Upper lobe of left lung (tissue), 6 donors: ENCODE data around the gene ANKRD60. TPM values are rescaled to one million over a fixed set of nuclear protein-coding genes. Genes with fewer than 3 reads are reported as not detected.
A peak's percentile ranks its signal among the peaks of the same experiment; 100 is the strongest.

Source experiments
- ATAC-seq, 2 donors: fragments of 200-7000 bp; cut with Tn5 transposase; one replicate each; pipeline ENCODE4 v1.9.1; 2022; ENCODE audit warnings: mild to moderate bottlenecking in 2 of 2, moderate library complexity in 2 of 2; ENCODE audit not compliant: low FRiP score in 2 of 2
- DNase-seq, 2 donors: peaks; one replicate each; pipeline ENCODE4 v3.0.0-alpha.2; 2019 to 2020
- H3K27ac ChIP-seq, 4 donors: fragments of 200-600 bp; sonication (generic); one replicate each; pipeline ENCODE4 v1.5.1; 2016 to 2019
- H3K27me3 ChIP-seq, 4 donors: fragments of 200-600 bp; sonication (generic); one replicate each; pipeline ENCODE4 v1.5.1; 2017 to 2019
- H3K36me3 ChIP-seq, 4 donors: fragments of 200-600 bp; sonication (generic); one replicate each; pipeline ENCODE4 v1.5.1; 2016 to 2019
- H3K4me1 ChIP-seq, 4 donors: fragments of 200-600 bp; sonication (generic); one replicate each; pipeline ENCODE4 v1.5.1; 2018 to 2019
- H3K4me3 ChIP-seq, 4 donors: fragments of 200-600 bp; sonication (generic); one replicate each; pipeline ENCODE4 v1.5.1; 2017 to 2019; ENCODE audit warnings: mild to moderate bottlenecking in 2 of 4, moderate library complexity in 1 of 4
- H3K9me3 ChIP-seq, 4 donors: fragments of 200-600 bp; sonication (generic); one replicate each; pipeline ENCODE4 v1.5.1; 2018 to 2019
- EP300 ChIP-seq, 4 donors: sonication (generic); formaldehyde crosslinking; IDR thresholded peaks; one replicate each; pipeline ENCODE4 v1.5.1; 2017; ENCODE audit warnings: antibody characterized with exemption in 4 of 4, control low read depth in 2 of 4
- POLR2A ChIP-seq, 4 donors: fragments of 450-650 bp; IDR thresholded peaks; one replicate each; pipeline ENCODE4 v1.5.1; 2016 to 2017; ENCODE audit warnings: antibody characterized with exemption in 4 of 4, mild to moderate bottlenecking in 2 of 4
- POLR2AphosphoS5 ChIP-seq, 2 donors: sonication (generic); formaldehyde crosslinking; IDR thresholded peaks; one replicate each; pipeline ENCODE4 v1.5.1; 2017; ENCODE audit warnings: antibody characterized with exemption in 2 of 2
- WGBS, 2 donors: methylation state at CpG; one replicate each; pipeline ENCODE4 v1.1.5; 2017 to 2018; 5-methylcytosine and 5-hydroxymethylcytosine counted together
- total RNA-seq, 6 donors: library from RNA; depleted of rRNA in 4 of 6; stranded (reverse); fragments of >200 nt in 4 of 6; gene quantifications; one replicate each; pipeline versions ENCODE4 v1.1.0 to v1.2.1, GENCODE V29; 2016 to 2021
- TF ChIP-seq, protein P1 (sequence below), 6 experiments: fragments of 450-650 bp in 4 of 6; fragments of 200-600 bp in 2 of 6; sonication (generic) in 2 of 6; IDR thresholded peaks; one replicate each; pipeline ENCODE4 v1.5.1; 2016 to 2019; ENCODE audit warnings: antibody characterized with exemption in 6 of 6
- donor health status: DM: no; HTN: no; CAD: no; lungs with moderate emphysema.
- donor health status: DM: no; HTN: yes; CAD: no; lungs with severe emphysema.

Gene ANKRD60, protein sequence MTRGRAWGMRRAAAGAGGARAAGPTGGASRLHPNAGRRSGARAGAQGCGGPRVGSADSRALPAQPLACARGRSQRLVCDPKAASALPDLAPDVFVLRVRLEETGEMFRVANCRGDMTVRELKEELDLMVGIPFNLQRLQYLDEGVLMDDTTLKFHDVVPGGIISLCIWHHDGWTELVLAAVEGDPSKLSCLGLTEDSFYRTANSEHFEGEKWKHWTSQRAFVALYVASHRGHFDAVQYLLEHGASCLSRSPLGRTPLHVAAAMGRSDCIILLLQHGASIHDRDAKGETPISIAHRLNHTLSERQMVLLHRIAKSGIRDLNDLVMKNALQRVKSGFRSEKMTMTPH
- total RNA-seq = not detected

DNA sequence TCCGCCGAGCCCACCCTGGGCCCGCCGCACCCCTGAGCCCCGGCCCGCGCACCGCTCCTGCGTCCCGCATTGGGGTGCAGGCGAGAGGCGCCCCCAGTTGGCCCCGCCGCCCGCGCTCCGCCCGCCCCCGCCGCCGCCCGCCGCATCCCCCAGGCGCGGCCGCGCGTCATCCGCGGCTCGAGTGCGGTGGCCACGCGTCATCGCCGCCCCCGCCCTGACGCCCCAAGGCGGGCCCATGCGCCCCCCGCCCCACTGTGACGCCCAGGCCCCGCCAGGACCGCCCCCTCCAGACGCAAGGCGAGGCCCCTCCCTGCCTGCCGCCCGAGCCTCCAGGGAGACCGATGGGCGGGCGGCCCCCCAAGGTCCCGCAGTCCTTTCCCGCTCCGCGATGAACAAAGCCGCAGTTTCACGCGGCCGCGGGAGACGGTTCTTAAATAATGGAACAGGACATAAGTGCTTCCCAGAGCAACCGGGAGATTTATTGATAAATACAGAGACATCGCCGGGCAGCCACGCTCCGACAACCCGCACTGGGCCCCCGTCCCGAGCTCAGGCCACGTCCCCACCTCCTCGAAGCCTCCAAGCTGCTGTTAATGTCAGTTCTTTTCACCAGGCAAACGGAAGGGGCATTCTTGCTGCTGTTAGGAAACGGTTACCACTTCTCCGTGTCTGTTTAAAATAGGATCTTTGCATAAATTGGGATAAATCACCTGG is at the start of gene ANKRD60:
Gene ANKRD60, minus strand, starts transcription at position 170 of the 714 bp plus-strand sequence. Its CDS starts 0 bp downstream, at position 170.
- WGBS, 2 donors = 9 to 43% methylated on average over 3 to 27 of the region's 74 CpGs
- Histone ChIP-seq H3K9me3 (no peaks in the 10 kb centered on the region), H3K4me1 (peaks cover 4 to 11% (median 8%) of the 10 kb centered on the region in 4 donors), H3K36me3 (peaks cover 0 to 13% (median 0%) of the 10 kb centered on the region in 4 donors), H3K27me3 (peaks cover 3 to 21% (median 10%) of the 10 kb centered on the region in 4 donors), H3K27ac (no peak within 1 kb of the TSS), H3K4me3 (peak within 1 kb of the TSS in 3 of 4 donors; percentile 16 to 33 (median 25))
- ATAC-seq (peak in 1 of 2 donors; percentile 89), DNase-seq (peak in 1 of 2 donors; percentile 87)
- TF ChIP-seq POLR2A (IDR thresholded peaks at IDR 0.05) (no peak), EP300 (IDR thresholded peaks at IDR 0.05) (no peak), POLR2AphosphoS5 (IDR thresholded peaks at IDR 0.05) (no peak)
- TF ChIP-seq, protein P1, sequence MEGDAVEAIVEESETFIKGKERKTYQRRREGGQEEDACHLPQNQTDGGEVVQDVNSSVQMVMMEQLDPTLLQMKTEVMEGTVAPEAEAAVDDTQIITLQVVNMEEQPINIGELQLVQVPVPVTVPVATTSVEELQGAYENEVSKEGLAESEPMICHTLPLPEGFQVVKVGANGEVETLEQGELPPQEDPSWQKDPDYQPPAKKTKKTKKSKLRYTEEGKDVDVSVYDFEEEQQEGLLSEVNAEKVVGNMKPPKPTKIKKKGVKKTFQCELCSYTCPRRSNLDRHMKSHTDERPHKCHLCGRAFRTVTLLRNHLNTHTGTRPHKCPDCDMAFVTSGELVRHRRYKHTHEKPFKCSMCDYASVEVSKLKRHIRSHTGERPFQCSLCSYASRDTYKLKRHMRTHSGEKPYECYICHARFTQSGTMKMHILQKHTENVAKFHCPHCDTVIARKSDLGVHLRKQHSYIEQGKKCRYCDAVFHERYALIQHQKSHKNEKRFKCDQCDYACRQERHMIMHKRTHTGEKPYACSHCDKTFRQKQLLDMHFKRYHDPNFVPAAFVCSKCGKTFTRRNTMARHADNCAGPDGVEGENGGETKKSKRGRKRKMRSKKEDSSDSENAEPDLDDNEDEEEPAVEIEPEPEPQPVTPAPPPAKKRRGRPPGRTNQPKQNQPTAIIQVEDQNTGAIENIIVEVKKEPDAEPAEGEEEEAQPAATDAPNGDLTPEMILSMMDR (IDR thresholded peaks at IDR 0.05) = no peak

DNA sequence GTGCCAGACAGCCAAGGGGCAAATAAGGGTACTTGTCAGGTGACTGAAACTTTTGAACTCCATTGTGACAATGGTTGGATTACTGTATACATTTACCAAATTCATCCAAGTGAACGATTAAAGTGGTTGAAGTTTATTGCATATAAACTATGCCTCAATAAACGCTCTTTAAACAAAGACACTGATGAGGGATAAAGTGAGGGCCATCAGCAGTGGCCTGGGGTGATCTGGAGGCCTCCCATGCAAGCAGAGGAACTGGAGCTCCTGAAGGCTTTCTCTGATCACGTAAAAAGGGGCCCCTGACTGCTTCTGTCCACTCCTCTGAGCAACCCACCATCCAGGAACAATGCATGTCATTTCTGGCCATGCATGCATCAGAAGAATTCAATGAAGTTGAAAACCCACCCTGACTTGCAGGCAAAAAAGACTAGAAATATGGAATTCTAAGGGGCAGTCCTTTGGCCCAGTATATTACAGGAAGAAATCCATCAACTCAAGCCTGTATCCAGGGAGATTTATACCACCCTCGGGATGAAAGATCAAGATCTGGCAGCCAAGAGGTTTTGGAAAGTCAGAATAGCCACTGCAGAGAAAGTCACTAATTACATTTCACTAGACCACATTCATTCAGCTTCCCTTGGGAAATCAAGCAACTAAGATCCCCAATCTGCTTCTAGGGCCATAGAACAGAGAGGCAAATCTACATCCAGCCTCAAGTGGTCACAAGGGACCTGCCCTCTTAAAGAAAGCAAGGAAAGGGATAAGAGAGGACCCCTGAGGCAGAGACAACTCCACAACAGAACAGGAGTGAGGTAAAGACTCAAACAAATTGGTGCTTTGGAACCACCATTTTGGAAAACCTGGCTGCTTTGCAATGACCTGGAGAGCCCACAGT is 49.4 kb upstream of the ANKRD60 start:
- no peak for DNase-seq
- 64 to 73% methylated on average over 4 of the region's 4 CpGs for WGBS, 2 donors
- no peak for ATAC-seq
- TF ChIP-seq, protein P1 (IDR thresholded peaks at IDR 0.05) = no peak
- TF ChIP-seq POLR2A (IDR thresholded peaks at IDR 0.05) (no peak), POLR2AphosphoS5 (IDR thresholded peaks at IDR 0.05) (no peak), EP300 (IDR thresholded peaks at IDR 0.05) (no peak)
- Histone ChIP-seq H3K27me3 (no peaks in the 10 kb centered on the region), H3K27ac (no peak overlapping the region), H3K4me1 (no peaks in the 10 kb centered on the region), H3K4me3 (no peak overlapping the region), H3K36me3 (no peaks in the 10 kb centered on the region), H3K9me3 (no peaks in the 10 kb centered on the region)

DNA sequence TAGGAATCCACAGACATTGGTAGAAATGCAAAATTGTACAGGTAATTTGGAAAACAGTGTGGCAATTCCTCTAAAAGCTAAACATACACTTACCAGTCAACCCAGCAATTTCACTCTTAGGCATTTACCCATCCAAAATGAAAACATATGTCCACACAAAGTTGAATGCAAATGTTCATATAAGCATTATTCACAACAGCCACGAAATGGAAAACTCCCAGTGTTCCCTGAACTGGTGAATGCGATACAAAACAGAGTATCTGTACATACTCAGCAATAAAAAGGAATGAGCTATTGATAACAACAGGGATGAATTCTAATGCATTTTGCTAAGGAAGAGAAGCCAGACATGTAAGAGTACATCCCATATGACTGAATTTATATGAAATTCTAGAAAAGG is 48.7 kb upstream of the ANKRD60 start:
- WGBS, 2 donors = 86 to 100% methylated on average over 2 of the region's 2 CpGs
- no peak for DNase-seq
- Histone ChIP-seq H3K4me1 (no peaks in the 10 kb centered on the region), H3K27me3 (no peaks in the 10 kb centered on the region), H3K9me3 (no peaks in the 10 kb centered on the region), H3K4me3 (no peak overlapping the region), H3K27ac (no peak overlapping the region), H3K36me3 (peaks cover 0 to 2% (median under 1%) of the 10 kb centered on the region in 4 donors)
- no peak for ATAC-seq
- TF ChIP-seq EP300 (IDR thresholded peaks at IDR 0.05) (no peak), POLR2AphosphoS5 (IDR thresholded peaks at IDR 0.05) (no peak), POLR2A (IDR thresholded peaks at IDR 0.05) (no peak)
- TF ChIP-seq, protein P1 (IDR thresholded peaks at IDR 0.05) = no peak

DNA sequence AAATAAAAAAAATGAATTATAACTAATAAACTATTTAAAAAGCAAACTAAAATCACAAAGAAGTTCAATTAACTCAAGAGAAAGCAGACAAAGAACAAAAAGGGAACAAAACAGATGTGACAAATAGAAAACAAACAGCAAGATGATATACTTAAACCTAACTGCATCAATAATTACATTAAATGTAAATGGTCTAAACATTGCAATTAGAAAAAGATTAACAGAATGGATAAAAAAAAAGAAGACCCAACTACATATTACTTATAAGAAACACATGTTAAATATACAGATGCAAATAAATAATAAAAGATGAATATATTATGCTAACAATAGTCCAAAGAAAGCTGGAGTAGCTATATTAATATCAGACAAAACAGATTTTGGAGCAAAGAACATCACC is 45.9 kb upstream of the ANKRD60 start:
- no peak for TF ChIP-seq POLR2AphosphoS5 (IDR thresholded peaks at IDR 0.05)
- Histone ChIP-seq H3K27me3 (no peaks in the 10 kb centered on the region), H3K4me3 (no peak overlapping the region), H3K36me3 (peaks cover 0 to 19% (median 11%) of the 10 kb centered on the region in 4 donors), H3K9me3 (no peaks in the 10 kb centered on the region), H3K4me1 (no peaks in the 10 kb centered on the region), H3K27ac (no peak overlapping the region)
- no peak for ATAC-seq
- no peak for DNase-seq
